HepG2 (cell line): Measurements from ENCODE around the gene FGF14. TPM values are rescaled to one million over a fixed set of nuclear protein-coding genes. Genes with fewer than 3 reads are reported as not detected.

ENCODE experiments used
- ATAC-seq: fragments of 200-7000 bp; cut with Tn5 transposase; 3 replicates; pipeline ENCODE4 v1.9.1; 2020; ENCODE audit warnings: mild to moderate bottlenecking, moderate library complexity
- BruUV-seq: library from RNA; stranded (reverse); fragments of 400-500 nt; replicated peaks from 2 replicates; lab custom pipeline; 2021; lab: Mats Ljungman, UMichigan
- CTCF ChIA-PET: fragments of 300-600 bp; formaldehyde crosslinking; extraction: SDS; loops from one replicate; lab custom pipeline; 2021; ENCODE audit warnings: low total read pairs, inconsistent platforms, low intra/inter-chr PET ratio; lab: Yijun Ruan, JAX
- POLR2A ChIA-PET: fragments of 350-600 bp; sonication (Branson Sonifier 250); formaldehyde crosslinking; loops from one replicate; lab custom pipeline; 2020; ENCODE audit warnings: antibody characterized with exemption, inconsistent platforms; lab: Yijun Ruan, JAX
- DNase-seq: peaks from one replicate; pipeline ENCODE4 v3.0.0-alpha.2; 2015; ENCODE audit warnings: low spot score
- FAIRE-seq: peaks from 3 replicates; lab custom pipeline; 2011; peaks lifted over from hg19 to GRCh38; lab: Jason Lieb, UNC
- H2AFZ ChIP-seq: one replicate; pipeline ENCODE4 v1.6.1; 2011; ENCODE audit warnings: low read length, inconsistent platforms
- H3K27ac ChIP-seq: fragments of 300-600 bp; 3 replicates; pipeline ENCODE4 v1.8.0; 2011; ENCODE audit warnings: mixed run types, mild to moderate bottlenecking, mixed read lengths, low read length, inconsistent platforms; ENCODE audit not compliant: insufficient read depth; ENCODE audit errors: extremely low read length
- H3K27me3 ChIP-seq, 2 experiments: fragments of 200-600 bp in 1 of 2; 2 replicates in 1 of 2; 3 replicates in 1 of 2; pipeline versions ENCODE4 v1.6.0 to v1.8.0; 2011; ENCODE audit warnings: low read length in 2 of 2, mild to moderate bottlenecking in 2 of 2, moderate library complexity in 2 of 2, inconsistent platforms in 1 of 2; ENCODE audit not compliant: insufficient read depth in 2 of 2, control insufficient read depth in 1 of 2
- H3K36me3 ChIP-seq, 2 experiments: fragments of 200-600 bp in 1 of 2; replicated peaks in 1 of 2; 2 replicates in 1 of 2; 3 replicates in 1 of 2; pipeline versions ENCODE4 v1.5.1 to v1.8.0; 2011; ENCODE audit warnings: low read length in 2 of 2, inconsistent platforms in 1 of 2; ENCODE audit not compliant: insufficient read depth in 2 of 2, control insufficient read depth in 1 of 2
- H3K4me1 ChIP-seq: 2 replicates; pipeline ENCODE4 v1.5.1; 2012; ENCODE audit warnings: low read length, inconsistent platforms; ENCODE audit not compliant: insufficient read depth
- H3K4me2 ChIP-seq: 2 replicates; pipeline ENCODE4 v1.6.0; 2011; ENCODE audit warnings: low read depth, low read length, inconsistent platforms
- H3K4me3 ChIP-seq, 3 experiments: fragments of 200-600 bp in 1 of 3; sonication (generic), shearing (Covaris generic) in 1 of 3; replicated peaks in 1 of 3; 2 replicates each; pipeline ENCODE4 v1.5.1; 2011 to 2016; ENCODE audit warnings: low read length in 3 of 3, inconsistent platforms in 2 of 3, low read depth in 2 of 3, mild to moderate bottlenecking in 2 of 3, control low read depth in 1 of 3, mixed read lengths in 1 of 3; ENCODE audit not compliant: insufficient read depth in 1 of 3
- H3K79me2 ChIP-seq: one replicate; pipeline ENCODE4 v1.6.1; 2011; ENCODE audit warnings: low read length, inconsistent platforms; ENCODE audit not compliant: insufficient read depth
- H3K9ac ChIP-seq: 2 replicates; pipeline ENCODE4 v1.6.0; 2011; ENCODE audit warnings: mild to moderate bottlenecking, low read depth, low read length, inconsistent platforms; ENCODE audit not compliant: insufficient read depth
- H3K9me3 ChIP-seq: 2 replicates; pipeline ENCODE4 v1.5.1; 2012; ENCODE audit warnings: mild to moderate bottlenecking, low read length
- H4K20me1 ChIP-seq: 2 replicates; pipeline ENCODE4 v1.6.0; 2011; ENCODE audit warnings: inconsistent platforms, mild to moderate bottlenecking, low read length, moderate library complexity; ENCODE audit not compliant: insufficient read depth
- ADNP ChIP-seq: sonication (generic); formaldehyde crosslinking; IDR thresholded peaks from 2 replicates; pipeline ENCODE4 v1.4.0; 2020; ENCODE audit warnings: missing genetic modification reagents
- GATAD2A ChIP-seq: IDR thresholded peaks from 2 replicates; pipeline ENCODE4 v1.6.1; 2016
- GPBP1L1 ChIP-seq: sonication (generic); formaldehyde crosslinking; IDR thresholded peaks from 2 replicates; pipeline ENCODE4 v1.5.0; 2020; ENCODE audit warnings: mild to moderate bottlenecking, missing genetic modification reagents
- HNRNPUL1 ChIP-seq: fragments of 200-400 bp; formaldehyde crosslinking; IDR thresholded peaks from 2 replicates; pipeline ENCODE4 v1.6.1; 2017; ENCODE audit warnings: low read depth, mild to moderate bottlenecking, low read length, moderate library complexity
- HOXA7 ChIP-seq: sonication (generic); formaldehyde crosslinking; IDR thresholded peaks from 2 replicates; pipeline ENCODE4 v1.8.1; 2022; ENCODE audit warnings: mild to moderate bottlenecking, missing genetic modification reagents, moderate library complexity
- KDM1A ChIP-seq: IDR thresholded peaks from 2 replicates; pipeline ENCODE4 v1.6.1; 2016; ENCODE audit warnings: missing compliant biosample characterization
- MIER3 ChIP-seq: IDR thresholded peaks from 2 replicates; pipeline ENCODE4 v1.6.1; 2016; ENCODE audit warnings: missing compliant biosample characterization, borderline replicate concordance
- NCOA5 ChIP-seq: sonication (generic); formaldehyde crosslinking; IDR thresholded peaks from 2 replicates; pipeline ENCODE4 v1.4.0; 2020; ENCODE audit warnings: missing genetic modification reagents
- PLRG1 ChIP-seq: fragments of 450-650 bp; conservative IDR thresholded peaks from 2 replicates; pipeline ENCODE4 v1.6.1; 2016
- SIX4 ChIP-seq: sonication (generic); formaldehyde crosslinking; IDR thresholded peaks from 2 replicates; pipeline ENCODE4 v1.4.0; 2020; ENCODE audit warnings: missing genetic modification reagents
- TFAP4 ChIP-seq: sonication (generic); IDR thresholded peaks from 2 replicates; pipeline ENCODE4 v1.6.1; 2016; ENCODE audit warnings: low read depth, borderline replicate concordance
- ZKSCAN5 ChIP-seq: sonication (generic); formaldehyde crosslinking; IDR thresholded peaks from 2 replicates; pipeline ENCODE4 v1.5.1; 2020; ENCODE audit warnings: mild to moderate bottlenecking, missing genetic modification reagents
- ZNF10 ChIP-seq: sonication (generic); formaldehyde crosslinking; IDR thresholded peaks from 2 replicates; pipeline ENCODE4 v1.4.0; 2020; ENCODE audit warnings: mild to moderate bottlenecking, low read depth, missing genetic modification reagents, borderline replicate concordance
- ZNF446 ChIP-seq: sonication (generic); formaldehyde crosslinking; IDR thresholded peaks from 2 replicates; pipeline ENCODE4 v1.5.0; 2020; ENCODE audit warnings: mild to moderate bottlenecking, missing genetic modification reagents
- ZNF556 ChIP-seq: sonication (generic); formaldehyde crosslinking; IDR thresholded peaks from 2 replicates; pipeline ENCODE4 v1.4.0; 2020; ENCODE audit warnings: mild to moderate bottlenecking, missing genetic modification reagents, borderline replicate concordance
- ZNF781 ChIP-seq: sonication (generic); formaldehyde crosslinking; IDR thresholded peaks from 2 replicates; pipeline ENCODE4 v1.5.1; 2020; ENCODE audit warnings: borderline replicate concordance, mild to moderate bottlenecking, missing genetic modification reagents; ENCODE audit errors: not compliant biosample characterization
- ZSCAN29 ChIP-seq: sonication (generic); formaldehyde crosslinking; conservative IDR thresholded peaks from 2 replicates; pipeline ENCODE4 v1.4.0; 2020; ENCODE audit warnings: mild to moderate bottlenecking, missing genetic modification reagents
- WGBS: methylation state at CpG from one replicate; pipeline ENCODE4 v1.1.6; 2017; ENCODE audit warnings: low lambda C conversion rate; 5-methylcytosine and 5-hydroxymethylcytosine counted together
- in situ Hi-C: cut with HindIII; loops from 2 replicates; pipeline ENCODE4 v1.10.0; 2017; ENCODE audit warnings: low pct_unique_long_range_greater_than_20kb; ENCODE audit not compliant: extremely low pct_ligation_motif_present
- intact Hi-C: fragments of 100-400 bp; cut with micrococcal nuclease; formaldehyde crosslinking; loops from one replicate; pipeline ENCODE4 v1.10.0; 2022; ENCODE audit not compliant: unreplicated experiment
- polyA plus RNA-seq, 8 experiments: library from polyadenylated mRNA; depleted of rRNA in 3 of 8; stranded (reverse) in 7 of 8; unstranded in 1 of 8; fragments of >200 nt; fragmentation: Illumina TruSeq in 4 of 8; extraction: Trizol in 4 of 8; gene quantifications; 2 replicates each; pipeline versions ENCODE4 v1.2.1 to v1.2.3, GENCODE V29; 2011 to 2016; ENCODE audit warnings: low read depth in 4 of 8, missing spikeins in 1 of 8, mixed read lengths in 1 of 8; ENCODE audit not compliant: insufficient read depth in 1 of 8
- total RNA-seq, 5 experiments: library from RNA; depleted of rRNA; stranded (reverse); fragments of >200 nt; fragmentation: Illumina TruSeq; extraction: Trizol; gene quantifications; 2 replicates each; pipeline ENCODE4 v1.2.3, GENCODE V29; 2016; ENCODE audit warnings: low read depth in 1 of 5
- TF ChIP-seq, protein P1 (sequence below): IDR thresholded peaks from 2 replicates; pipeline ENCODE4 v1.6.1; 2016; ENCODE audit warnings: missing genetic modification reagents, missing compliant biosample characterization

The FGF14 gene
- total and polyA plus RNA-seq, 2 of the 13 experiments (the other 11 are each of a cell fraction or from before 2014, with no cell fraction given): not detected

- DNase-seq (no peak), FAIRE-seq (no peak), ATAC-seq (no peak)
- in situ Hi-C loops (no loop called here), intact Hi-C loops (no loop called here)
- Histone ChIP-seq H3K9ac (no peak overlapping the region), H3K36me3 (no peaks in the 10 kb centered on the region), H3K4me2 (no peak overlapping the region), H3K27me3 (no peaks in the 10 kb centered on the region), H3K4me1 (no peaks in the 10 kb centered on the region), H4K20me1 (no peaks in the 10 kb centered on the region), H3K27ac (no peak overlapping the region), H3K9me3 (no peaks in the 10 kb centered on the region), H3K4me3 (no peak overlapping the region), H3K79me2 (no peaks in the 10 kb centered on the region)
- POLR2A ChIA-PET: no interaction called here
- CTCF ChIA-PET: no interaction called here
- BruUV-seq: no TSS peak
- 4% methylated on average over 1 of the region's 1 CpG for WGBS
- TF ChIP-seq HNRNPUL1: no peak
- TF ChIP-seq TFAP4: no peak
- TF ChIP-seq, all 625 proteins: peak for 0
- no peak overlapping the region for H2AFZ ChIP-seq
Measured at GRCh38 chr13:102323012-102323411, 78.8 kb downstream of the FGF14 start.

GRCh38 chr13:102322211-102322610 is 79.6 kb downstream of the FGF14 start:
- Histone ChIP-seq H3K9ac (no peak overlapping the region), H3K4me1 (no peaks in the 10 kb centered on the region), H3K4me2 (no peak overlapping the region), H3K4me3 (no peak overlapping the region), H3K27ac (no peak overlapping the region), H3K9me3 (no peaks in the 10 kb centered on the region), H2AFZ (no peak overlapping the region), H3K36me3 (no peaks in the 10 kb centered on the region), H3K79me2 (no peaks in the 10 kb centered on the region), H3K27me3 (no peaks in the 10 kb centered on the region), H4K20me1 (no peaks in the 10 kb centered on the region)
- intact Hi-C loops: no loop called here
- in situ Hi-C loops: no loop called here
- ChIA-PET POLR2A (no interaction called here), CTCF (no interaction called here)
- WGBS: 5% methylated on average over 3 of the region's 3 CpGs
- DNase-seq (no peak), FAIRE-seq (no peak)
- no TSS peak for BruUV-seq
- TF ChIP-seq HOXA7 (CRISPR knock-in tag): no peak
- TF ChIP-seq ZNF556 (CRISPR knock-in tag): no peak
- TF ChIP-seq PLRG1: no peak
- TF ChIP-seq HNRNPUL1: no peak
- TF ChIP-seq ZNF781 (CRISPR knock-in tag): no peak
- TF ChIP-seq GPBP1L1 (CRISPR knock-in tag): no peak
- TF ChIP-seq MIER3: no peak
- no peak for TF ChIP-seq KDM1A (CRISPR knock-in tag)
- TF ChIP-seq NCOA5 (CRISPR knock-in tag): no peak
- TF ChIP-seq, protein P1, sequence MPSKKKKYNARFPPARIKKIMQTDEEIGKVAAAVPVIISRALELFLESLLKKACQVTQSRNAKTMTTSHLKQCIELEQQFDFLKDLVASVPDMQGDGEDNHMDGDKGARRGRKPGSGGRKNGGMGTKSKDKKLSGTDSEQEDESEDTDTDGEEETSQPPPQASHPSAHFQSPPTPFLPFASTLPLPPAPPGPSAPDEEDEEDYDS (CRISPR knock-in tag): no peak
- TF ChIP-seq SIX4 (CRISPR knock-in tag): no peak
- no peak for TF ChIP-seq GATAD2A (CRISPR knock-in tag)
- no peak for TF ChIP-seq ZNF446 (CRISPR knock-in tag)
- no peak for TF ChIP-seq ZSCAN29 (CRISPR knock-in tag)
- TF ChIP-seq ADNP (CRISPR knock-in tag): no peak
- no peak for TF ChIP-seq ZKSCAN5 (CRISPR knock-in tag)
- no peak for TF ChIP-seq ZNF10 (CRISPR knock-in tag)
- TF ChIP-seq, all 625 proteins: peak for 0
- no peak for ATAC-seq
